Activated CD8-positive, alpha-beta T cell treated with anti-CD3 and anti-CD28 coated beads for 36 hours (primary cell): ENCODE results near the gene PRKCE. TPM values are rescaled to one million over a fixed set of nuclear protein-coding genes. Genes with fewer than 3 reads are reported as not detected.

ENCODE experiments used
- ATAC-seq: fragments of 200-7000 bp; cut with Tn5 transposase; one replicate; pipeline ENCODE4 v1.10.0; 2021; ENCODE audit warnings: mild to moderate bottlenecking, moderate library complexity
- CTCF ChIA-PET: fragments of 350-600 bp; sonication (Branson Sonifier 250); formaldehyde crosslinking; loops from one replicate; lab custom pipeline; 2021; ENCODE audit warnings: antibody characterized with exemption; lab: Charles Lee
- POLR2A ChIA-PET: fragments of 350-600 bp; sonication (Branson Sonifier 250); formaldehyde crosslinking; loops from one replicate; lab custom pipeline; 2021; ENCODE audit warnings: antibody characterized with exemption; lab: Charles Lee
- DNase-seq: peaks from one replicate; pipeline ENCODE4 v3.0.0-alpha.2; 2020
- H3K27ac Mint-ChIP-seq: one replicate; pipeline ENCODE4 v1.8.0; 2021; ENCODE audit warnings: mild to moderate bottlenecking, mixed read lengths
- H3K27me3 Mint-ChIP-seq: one replicate; pipeline ENCODE4 v1.8.0; 2021; ENCODE audit warnings: mixed read lengths
- H3K36me3 Mint-ChIP-seq: one replicate; pipeline ENCODE4 v1.8.0; 2021; ENCODE audit warnings: low read depth, mixed read lengths
- H3K4me1 Mint-ChIP-seq: one replicate; pipeline ENCODE4 v1.8.0; 2021; ENCODE audit warnings: low read depth, mixed read lengths
- H3K4me3 Mint-ChIP-seq: one replicate; pipeline ENCODE4 v1.8.0; 2021; ENCODE audit warnings: mild to moderate bottlenecking, moderate library complexity, mixed read lengths
- H3K9me3 Mint-ChIP-seq: one replicate; pipeline ENCODE4 v1.8.0; 2021; ENCODE audit warnings: mixed read lengths
- intact Hi-C: fragments of 100-400 bp; cut with micrococcal nuclease; formaldehyde crosslinking; loops from one replicate; pipeline ENCODE4 v1.10.0; 2022
- total RNA-seq, 2 experiments: library from RNA; stranded (reverse); gene quantifications; one replicate each; pipeline ENCODE4 v1.2.3, GENCODE V29; 2021
- TF ChIP-seq, protein P1 (sequence below): fragments of 200-600 bp; IDR thresholded peaks from one replicate; pipeline ENCODE4 v1.8.0; 2022; ENCODE audit warnings: antibody characterized with exemption, mild to moderate bottlenecking

The PRKCE gene
- total RNA-seq, 2 experiments from 2014 or later: 11.5 to 11.9 TPM

GRCh38 chr2:45654250-45654649 is 2.8 kb downstream of the PRKCE start:
- Mint-ChIP-seq H3K4me3 (no peak overlapping the region), H3K27me3 (peaks cover 5% of the 10 kb centered on the region), H3K9me3 (no peaks in the 10 kb centered on the region), H3K27ac (no peak overlapping the region), H3K36me3 (peaks cover 2% of the 10 kb centered on the region), H3K4me1 (peaks cover 17% of the 10 kb centered on the region)
- intact Hi-C loops: no loop called here
- DNase-seq (no peak), ATAC-seq (no peak)
- ChIA-PET CTCF (interaction anchor here (1.1 to 6.2 kb wide), 3 partner anchors 10 to 125 kb away, joined by 3 to 33 read pairs (median 3); no protein-coding TSS in a partner anchor), POLR2A (no interaction called here)
- TF ChIP-seq, protein P1, sequence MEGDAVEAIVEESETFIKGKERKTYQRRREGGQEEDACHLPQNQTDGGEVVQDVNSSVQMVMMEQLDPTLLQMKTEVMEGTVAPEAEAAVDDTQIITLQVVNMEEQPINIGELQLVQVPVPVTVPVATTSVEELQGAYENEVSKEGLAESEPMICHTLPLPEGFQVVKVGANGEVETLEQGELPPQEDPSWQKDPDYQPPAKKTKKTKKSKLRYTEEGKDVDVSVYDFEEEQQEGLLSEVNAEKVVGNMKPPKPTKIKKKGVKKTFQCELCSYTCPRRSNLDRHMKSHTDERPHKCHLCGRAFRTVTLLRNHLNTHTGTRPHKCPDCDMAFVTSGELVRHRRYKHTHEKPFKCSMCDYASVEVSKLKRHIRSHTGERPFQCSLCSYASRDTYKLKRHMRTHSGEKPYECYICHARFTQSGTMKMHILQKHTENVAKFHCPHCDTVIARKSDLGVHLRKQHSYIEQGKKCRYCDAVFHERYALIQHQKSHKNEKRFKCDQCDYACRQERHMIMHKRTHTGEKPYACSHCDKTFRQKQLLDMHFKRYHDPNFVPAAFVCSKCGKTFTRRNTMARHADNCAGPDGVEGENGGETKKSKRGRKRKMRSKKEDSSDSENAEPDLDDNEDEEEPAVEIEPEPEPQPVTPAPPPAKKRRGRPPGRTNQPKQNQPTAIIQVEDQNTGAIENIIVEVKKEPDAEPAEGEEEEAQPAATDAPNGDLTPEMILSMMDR: no peak

GRCh38 chr2:45661828-45662227 is 10.4 kb downstream of the PRKCE start:
- intact Hi-C loops: no loop called here
- no peak for ATAC-seq

GRCh38 chr2:45664635-45665261 is 13.3 kb downstream of the PRKCE start:
- Mint-ChIP-seq H3K9me3 (no peaks in the 10 kb centered on the region), H3K36me3 (no peaks in the 10 kb centered on the region), H3K4me3 (no peak overlapping the region), H3K27me3 (no peaks in the 10 kb centered on the region), H3K4me1 (peaks cover 14% of the 10 kb centered on the region), H3K27ac (no peak overlapping the region)
- TF ChIP-seq, protein P1: no peak
- no peak for DNase-seq
- intact Hi-C loops: no loop called here
- ATAC-seq: no peak
- CTCF ChIA-PET: interaction anchor here (1.0 to 2.1 kb wide), 2 partner anchors 11 to 114 kb away, joined by 3 to 6 read pairs; no protein-coding TSS in a partner anchor
- POLR2A ChIA-PET: interaction anchor here (0.6 kb wide), 1 partner anchor 12 kb away, joined by 3 read pairs; no protein-coding TSS in a partner anchor

More at GRCh38 chr2:45661828-45662227, 10.4 kb downstream of the PRKCE start:
- DNase-seq: no peak
- Mint-ChIP-seq H3K36me3 (no peaks in the 10 kb centered on the region), H3K27ac (no peak overlapping the region), H3K9me3 (no peaks in the 10 kb centered on the region), H3K4me3 (no peak overlapping the region), H3K27me3 (no peaks in the 10 kb centered on the region), H3K4me1 (peaks cover 5% of the 10 kb centered on the region)
- POLR2A ChIA-PET: no interaction called here
- CTCF ChIA-PET: interaction anchor here (1.2 to 1.5 kb wide), 2 partner anchors 8 to 117 kb away, joined by 3 to 8 read pairs; no protein-coding TSS in a partner anchor
- TF ChIP-seq, protein P1: no peak

DNA sequence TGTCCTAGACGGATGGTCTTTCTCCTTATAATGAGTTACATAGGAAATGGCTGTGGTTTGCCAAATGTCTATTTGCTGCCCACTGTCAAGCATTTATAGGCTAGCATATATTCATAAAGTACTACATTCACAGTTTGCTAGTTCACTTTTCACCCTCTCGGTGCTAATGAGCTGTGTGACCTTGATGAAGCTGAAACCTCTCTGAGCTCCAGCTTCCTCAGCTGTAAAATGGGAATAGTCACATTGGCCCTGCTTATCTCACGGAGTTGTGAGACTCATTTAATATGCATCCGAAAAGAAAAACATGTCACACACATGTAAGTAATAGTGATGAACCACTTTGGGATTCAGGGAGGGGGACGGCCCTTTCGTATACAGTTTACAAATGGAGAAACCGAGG is 17.0 kb downstream of the PRKCE start:
- no peak overlapping the region for H3K27ac Mint-ChIP-seq

DNA sequence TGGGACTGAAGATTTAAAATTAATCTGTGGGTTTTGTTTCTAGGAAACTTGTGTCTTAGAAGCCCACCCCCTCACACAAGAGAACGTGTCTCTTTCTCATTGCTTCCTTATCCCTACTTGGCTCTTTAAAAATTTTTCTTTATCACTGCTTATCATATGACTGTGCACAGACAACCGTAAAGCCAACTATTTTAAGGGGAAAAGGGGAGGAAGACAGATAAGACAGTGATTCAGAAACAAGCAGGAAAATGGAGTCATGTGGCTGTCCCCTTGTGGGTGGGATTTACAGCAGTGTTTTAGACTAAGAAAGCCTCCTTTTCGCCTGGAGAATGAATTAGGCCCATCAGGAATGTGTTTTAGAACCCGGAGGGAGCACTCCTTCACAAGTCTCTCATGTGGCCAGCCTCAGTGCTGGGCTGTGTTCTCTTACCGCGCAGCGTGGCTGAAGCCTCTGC is 17.6 kb downstream of the PRKCE start:
- H3K9me3 Mint-ChIP-seq: no peaks in the 10 kb centered on the region
- ATAC-seq (no peak), DNase-seq (no peak)
- ChIA-PET CTCF (no interaction called here), POLR2A (no interaction called here)
- intact Hi-C loops: no loop called here
- peak overlapping the region; percentile 31 for H3K27ac Mint-ChIP-seq
- no peak overlapping the region for H3K4me3 Mint-ChIP-seq
- no peaks in the 10 kb centered on the region for H3K27me3 Mint-ChIP-seq
- H3K36me3 Mint-ChIP-seq: no peaks in the 10 kb centered on the region
- TF ChIP-seq, protein P1: no peak
- peaks cover 9% of the 10 kb centered on the region for H3K4me1 Mint-ChIP-seq

More for the DNA sequence above, 17.0 kb downstream of the PRKCE start:
- Mint-ChIP-seq H3K4me3 (no peak overlapping the region), H3K9me3 (no peaks in the 10 kb centered on the region), H3K36me3 (no peaks in the 10 kb centered on the region), H3K4me1 (peaks cover 9% of the 10 kb centered on the region), H3K27me3 (no peaks in the 10 kb centered on the region)
- TF ChIP-seq, protein P1: no peak
- DNase-seq (no peak), ATAC-seq (no peak)
- POLR2A ChIA-PET: no interaction called here
- CTCF ChIA-PET: no interaction called here
- intact Hi-C loops: no loop called here
